Activated T-cell treated with anti-CD3 and anti-CD28 coated beads for 4 hours (primary cell): ENCODE results near the gene ARHGEF1.
"Not testable (repeated sequence)": the region's sequence is repeated elsewhere in the genome, so short reads cannot be mapped to it uniquely, and the experiment has no call there.

Experiments used
- DNase-seq: peaks from one replicate; pipeline ENCODE4 v3.0.0-alpha.2; 2020

ARHGEF1 gene

GRCh38 chr19:41863209-41863931 is 19.6 kb upstream of the ARHGEF1 start:
- DNase-seq, result no peak

DNA sequence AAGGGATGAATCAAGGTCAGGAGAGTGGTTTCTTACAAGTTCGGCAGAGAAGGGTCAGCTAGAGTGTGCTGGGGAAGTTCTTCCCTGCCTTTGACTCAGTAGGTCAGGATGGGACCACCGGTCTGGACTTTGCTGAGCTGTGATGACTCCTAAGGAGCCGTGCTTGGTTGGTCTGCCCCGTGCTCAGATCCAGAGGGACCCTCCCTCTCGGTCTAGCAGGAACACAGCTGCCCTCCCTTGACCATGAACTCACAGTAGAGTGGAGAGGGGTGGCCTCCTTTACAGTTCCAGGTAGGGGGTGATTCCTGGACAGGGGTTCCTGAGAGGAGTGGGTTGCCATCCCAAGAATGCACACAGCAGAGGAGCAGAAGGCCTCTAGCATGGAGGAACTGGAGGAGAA is 18.6 kb upstream of the ARHGEF1 start:
- no peak for DNase-seq

DNA sequence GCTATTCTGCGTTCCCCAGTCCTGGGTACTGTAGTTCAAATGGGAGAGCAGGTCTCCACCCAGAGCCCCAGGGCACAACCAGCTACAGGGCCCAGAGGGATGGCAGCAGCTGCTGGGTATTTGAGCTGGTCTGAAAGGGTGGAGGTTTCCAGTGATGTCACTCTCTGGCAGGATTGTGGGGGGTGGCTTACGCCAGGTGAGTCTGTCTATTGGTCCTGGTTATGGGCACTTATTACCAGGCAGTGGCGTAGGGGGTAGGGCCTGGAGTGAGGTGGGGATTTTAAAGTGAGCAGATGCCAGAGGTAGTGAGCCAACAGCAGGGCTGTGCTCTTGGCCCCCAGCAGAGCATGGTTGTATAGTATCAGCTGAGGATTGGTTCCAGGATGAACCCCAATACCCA is 16.7 kb upstream of the ARHGEF1 start:
- no peak for DNase-seq

- no peak for DNase-seq
Observed at GRCh38 chr19:41868120-41868988, 14.6 kb upstream of the ARHGEF1 start.

GRCh38 chr19:41868989-41869300 is 14.0 kb upstream of the ARHGEF1 start:
- no peak for DNase-seq

GRCh38 chr19:41869374-41869955 is 13.5 kb upstream of the ARHGEF1 start:
- no peak for DNase-seq

DNA sequence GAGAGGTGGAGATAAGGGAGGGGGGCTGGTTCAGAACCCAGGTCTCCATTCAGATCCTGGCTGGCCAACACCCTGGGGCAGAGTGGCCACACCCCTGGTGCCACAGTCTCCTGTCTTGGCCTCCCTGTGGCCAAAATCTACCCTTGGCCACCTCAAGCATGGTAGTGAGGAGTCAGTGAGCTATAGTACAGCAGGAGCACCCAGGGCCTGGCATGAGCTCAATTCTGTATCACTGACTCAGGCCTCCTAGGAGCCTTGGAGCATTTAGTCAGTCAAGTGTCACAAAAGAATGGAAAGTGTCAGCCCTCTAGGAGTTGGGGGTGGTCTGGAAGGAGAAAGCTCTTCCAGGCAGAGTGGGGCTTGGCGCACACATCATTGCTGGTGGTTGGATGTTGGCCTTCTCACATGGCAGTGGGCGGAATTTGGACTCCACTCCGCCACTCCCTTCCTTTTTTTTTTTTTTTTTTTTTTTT is 12.5 kb upstream of the ARHGEF1 start:
- no peak for DNase-seq

DNA sequence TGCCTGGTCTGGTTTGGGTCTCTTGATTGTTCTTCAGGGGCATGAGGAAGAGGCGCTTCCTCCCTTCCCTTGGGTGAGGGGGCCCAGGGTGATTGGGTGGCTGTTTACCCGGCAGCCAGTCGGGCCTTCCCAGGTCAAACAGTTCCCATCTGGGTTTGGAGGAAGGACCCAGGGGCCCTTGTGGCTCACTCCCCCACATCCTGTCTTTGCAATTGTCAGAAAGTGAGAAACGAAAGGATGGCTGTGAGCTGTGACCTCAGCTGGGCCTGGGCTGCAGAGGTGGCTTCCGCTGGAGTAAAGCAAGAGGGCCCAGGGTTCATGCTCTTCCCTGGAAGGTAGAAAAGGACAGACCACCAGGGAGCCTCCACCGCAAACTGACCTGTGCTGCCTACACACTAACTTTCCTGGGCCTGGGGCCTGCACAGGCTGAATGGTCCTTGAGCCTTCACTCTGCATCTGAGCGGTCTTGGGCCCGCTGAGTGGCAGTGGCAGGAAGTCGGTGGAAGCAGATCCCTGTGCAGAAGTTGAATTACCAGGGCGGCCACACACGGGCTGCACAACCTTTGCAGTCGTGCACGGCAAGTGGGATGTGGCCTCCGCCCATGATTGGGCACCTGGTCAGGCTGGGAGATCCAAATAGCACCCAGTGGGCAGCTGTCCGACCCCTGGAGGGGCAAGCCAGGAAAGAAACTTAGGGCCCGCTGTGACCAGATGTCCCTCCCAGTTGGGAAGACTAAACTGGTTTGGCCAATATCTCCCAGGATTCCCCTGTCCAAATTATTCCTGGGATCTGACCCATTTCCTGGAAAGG is 11.2 kb upstream of the ARHGEF1 start:
- no peak for DNase-seq

DNA sequence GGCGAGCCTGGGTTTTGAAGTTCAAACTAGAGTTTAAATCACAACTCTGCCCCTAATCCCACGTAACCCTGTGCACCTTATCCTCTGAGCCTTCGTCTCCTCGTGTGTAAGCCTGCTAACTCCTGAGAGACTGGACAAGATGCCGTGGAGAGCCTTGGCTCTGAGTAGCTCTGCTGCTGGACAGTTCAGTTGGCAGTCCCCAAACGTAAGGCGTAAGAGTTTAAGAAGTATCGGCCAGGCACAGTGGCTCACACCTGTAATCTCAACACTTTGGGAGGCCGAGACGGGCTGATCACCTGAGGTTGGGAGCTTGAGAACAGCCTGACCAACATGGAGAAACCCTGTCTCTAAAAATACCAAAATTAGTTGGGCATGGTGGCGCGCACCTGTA is 10.6 kb upstream of the ARHGEF1 start:
- DNase-seq, result no peak

- DNase-seq, result peak; percentile 54
Observed at GRCh38 chr19:41872775-41873647, 10.0 kb upstream of the ARHGEF1 start.

DNA sequence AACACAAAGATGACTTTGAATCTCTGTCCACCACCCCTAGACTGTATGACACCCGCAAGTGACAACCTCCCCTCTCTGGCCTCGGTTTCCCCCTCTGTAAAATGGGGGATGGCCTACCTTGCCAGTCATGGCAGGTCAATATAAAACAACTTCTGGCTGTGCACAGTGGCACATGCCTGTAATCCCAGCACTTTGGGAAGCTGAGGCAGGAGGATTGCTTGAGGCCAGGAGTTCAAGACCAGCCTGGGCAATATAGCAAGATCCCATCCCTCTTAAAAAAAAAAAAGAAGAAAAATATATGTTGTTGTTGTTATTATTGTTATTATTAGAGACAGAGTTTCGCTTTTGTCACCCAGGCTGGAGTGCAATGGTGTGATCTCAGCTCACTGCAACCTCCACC is 7.0 kb upstream of the ARHGEF1 start:
- DNase-seq, result not testable (repeated sequence)

DNA sequence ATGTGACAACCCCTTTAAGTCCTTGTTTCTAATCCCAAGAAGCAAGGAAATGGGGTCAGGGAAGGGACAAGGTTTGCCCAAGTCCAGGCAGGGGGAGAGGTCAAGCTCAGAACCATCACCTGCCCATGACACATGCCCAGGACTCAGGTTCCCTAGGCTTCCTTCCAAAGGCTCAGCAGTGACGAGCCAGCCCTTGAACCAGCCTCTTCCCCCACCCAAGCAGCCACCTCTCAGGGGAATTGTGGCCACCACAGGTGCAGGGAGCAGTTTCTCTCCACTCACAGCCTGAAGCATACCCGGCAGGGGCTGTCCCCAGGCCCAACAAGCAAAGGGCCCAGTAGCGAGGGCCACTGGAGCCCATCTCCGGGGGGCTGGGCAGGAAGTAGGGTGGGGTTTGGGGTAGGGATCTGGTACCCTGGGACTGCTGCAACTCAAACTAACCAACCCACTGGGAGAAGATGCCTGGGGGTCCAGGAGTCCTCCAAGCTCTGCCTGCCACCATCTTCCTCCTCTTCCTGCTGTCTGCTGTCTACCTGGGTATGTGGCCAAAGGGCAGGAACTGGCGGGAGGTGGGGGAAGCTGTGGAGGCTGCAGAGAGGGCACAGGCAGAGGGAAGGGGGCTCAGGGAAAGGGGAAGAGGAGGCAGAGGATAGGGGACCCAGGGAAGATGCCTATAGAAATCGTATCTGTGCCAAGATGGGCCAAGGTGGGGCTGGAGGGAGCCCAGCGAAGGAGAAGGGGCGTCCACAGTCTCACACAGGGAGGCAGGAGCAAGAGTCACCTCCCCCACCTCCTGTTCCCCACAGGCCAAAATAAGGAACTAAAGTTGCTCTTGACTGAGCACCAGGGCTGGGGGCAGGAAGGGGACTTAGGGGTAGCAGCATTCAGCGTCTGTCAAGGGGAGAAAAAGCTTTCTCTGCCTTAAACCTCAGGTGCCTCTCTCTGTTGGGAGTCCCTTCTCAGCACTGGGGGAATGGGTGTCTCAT is 5.8 kb upstream of the ARHGEF1 start, which contains the start of gene CD79A:
CD79A (plus strand) TSS at position 433 of the 986 bp plus-strand sequence; CDS start at position 459, 26 bp downstream.
- no peak for DNase-seq

GRCh38 chr19:41877916-41878905 is 4.8 kb upstream of the ARHGEF1 start:
- no peak for DNase-seq

DNA sequence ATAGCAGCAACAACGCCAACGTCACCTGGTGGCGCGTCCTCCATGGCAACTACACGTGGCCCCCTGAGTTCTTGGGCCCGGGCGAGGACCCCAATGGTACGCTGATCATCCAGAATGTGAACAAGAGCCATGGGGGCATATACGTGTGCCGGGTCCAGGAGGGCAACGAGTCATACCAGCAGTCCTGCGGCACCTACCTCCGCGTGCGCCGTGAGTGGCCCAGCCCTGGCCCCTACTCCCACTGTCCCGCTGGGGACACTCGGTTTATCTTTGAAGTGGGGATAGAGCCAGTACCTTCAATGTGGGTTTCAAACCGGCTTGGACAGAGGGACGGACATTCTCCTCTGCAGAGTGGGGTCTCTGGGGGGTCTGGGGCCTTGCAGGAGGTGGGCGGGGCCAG is 3.9 kb upstream of the ARHGEF1 start:
- no peak for DNase-seq

GRCh38 chr19:41879670-41880328 is 3.2 kb upstream of the ARHGEF1 start:
- no peak for DNase-seq

DNA sequence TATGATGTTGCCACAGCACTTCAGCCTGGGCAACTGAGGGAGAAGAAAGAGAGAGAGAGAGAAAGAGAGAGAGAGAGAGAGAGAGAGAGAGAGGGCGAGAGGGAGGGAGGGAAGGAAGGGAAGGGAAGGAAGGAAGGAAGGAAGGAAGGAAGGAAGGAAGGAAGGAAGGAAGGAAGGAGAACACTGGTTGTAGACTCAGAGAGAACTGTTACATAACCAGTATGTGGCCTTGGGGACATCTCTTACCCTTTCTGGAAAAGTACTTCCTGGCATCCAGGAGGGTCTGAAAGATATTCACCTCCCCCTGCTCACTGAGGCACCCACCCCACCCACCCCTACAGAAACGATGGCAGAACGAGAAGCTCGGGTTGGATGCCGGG is 2.7 kb upstream of the ARHGEF1 start:
- no peak for DNase-seq

- DNase-seq, result no peak
Observed at GRCh38 chr19:41883463-41883820, 458 bp downstream of the ARHGEF1 start.

DNA sequence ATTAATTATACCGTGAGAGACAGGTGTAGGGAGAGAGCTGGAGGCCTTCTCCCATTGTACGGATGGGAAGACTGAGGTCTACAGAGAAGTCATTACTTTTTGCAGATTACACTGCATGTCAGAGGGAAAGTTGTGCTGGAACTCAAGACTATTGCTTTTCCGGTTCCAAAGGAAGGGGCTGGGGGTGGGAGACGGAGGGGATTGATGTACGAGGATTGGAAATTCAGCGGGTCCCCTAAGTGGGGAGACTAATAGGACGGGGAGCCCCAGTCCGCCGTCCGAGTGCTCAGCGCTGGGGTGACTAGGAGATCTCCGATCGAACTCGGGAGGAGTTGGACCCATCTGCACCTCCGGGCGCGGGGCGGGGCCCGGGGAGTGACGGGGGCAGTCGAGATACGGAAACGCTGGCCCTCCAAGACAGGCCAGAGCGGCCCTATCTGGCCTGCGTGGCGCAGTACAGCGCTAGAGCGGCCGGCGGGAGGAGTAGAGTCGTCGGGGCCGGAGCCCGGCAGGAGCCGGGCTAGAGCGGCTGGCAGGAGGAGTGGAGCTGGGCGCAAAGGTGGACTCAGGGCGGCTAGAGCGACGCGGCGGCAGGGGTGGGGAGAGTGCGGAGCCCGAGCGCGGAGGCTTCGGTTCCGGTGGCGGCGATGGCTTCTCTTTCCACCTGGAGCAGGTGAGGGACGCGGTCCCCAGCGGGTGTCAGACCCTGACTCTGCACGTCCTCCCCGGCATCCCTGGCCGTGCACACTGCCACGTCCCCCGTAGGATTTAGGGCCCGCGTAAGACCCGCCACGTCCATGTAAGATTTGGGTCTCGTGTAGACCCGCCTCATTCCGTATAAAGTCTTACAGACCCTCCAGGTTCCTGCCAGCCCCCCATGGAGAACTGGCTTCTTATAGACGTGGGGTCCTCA is 1.1 kb downstream of the ARHGEF1 start:
- DNase-seq, result peak; percentile 74
